WTC11 (cell line): ENCODE results near the gene GPR151.

Source experiments
- NFE2L1 ChIP-seq: sonication (generic); formaldehyde crosslinking; IDR thresholded peaks from 2 replicates; pipeline ENCODE4 v1.8.1; 2023; ENCODE audit warnings: missing genetic modification reagents
- TF ChIP-seq, protein P1 (sequence below): sonication (generic); formaldehyde crosslinking; IDR thresholded peaks from 2 replicates; pipeline ENCODE4 v1.8.1; 2023; ENCODE audit warnings: mild to moderate bottlenecking, moderate library complexity, missing genetic modification reagents
- TF ChIP-seq, protein P2 (sequence below): fragments of 200-600 bp; IDR thresholded peaks from 2 replicates; pipeline ENCODE4 v1.8.0; 2022; ENCODE audit warnings: antibody characterized with exemption

DNA sequence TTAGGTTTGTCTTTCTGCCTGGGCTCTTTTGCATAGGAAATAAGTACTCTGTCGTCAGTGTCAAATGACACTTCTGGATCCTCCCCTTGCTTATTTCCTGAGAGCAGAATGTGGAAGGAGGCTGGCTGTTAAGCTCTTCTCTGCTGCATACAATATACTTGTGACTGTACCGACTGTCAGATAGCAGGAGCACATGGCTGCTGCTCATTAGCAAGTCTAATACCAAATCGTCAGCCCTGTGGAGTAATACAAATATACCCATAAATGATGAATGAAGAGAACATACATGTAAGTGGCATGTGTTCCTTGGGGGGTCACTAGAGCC is at the start of gene GPR151:
- TF ChIP-seq, protein P1, sequence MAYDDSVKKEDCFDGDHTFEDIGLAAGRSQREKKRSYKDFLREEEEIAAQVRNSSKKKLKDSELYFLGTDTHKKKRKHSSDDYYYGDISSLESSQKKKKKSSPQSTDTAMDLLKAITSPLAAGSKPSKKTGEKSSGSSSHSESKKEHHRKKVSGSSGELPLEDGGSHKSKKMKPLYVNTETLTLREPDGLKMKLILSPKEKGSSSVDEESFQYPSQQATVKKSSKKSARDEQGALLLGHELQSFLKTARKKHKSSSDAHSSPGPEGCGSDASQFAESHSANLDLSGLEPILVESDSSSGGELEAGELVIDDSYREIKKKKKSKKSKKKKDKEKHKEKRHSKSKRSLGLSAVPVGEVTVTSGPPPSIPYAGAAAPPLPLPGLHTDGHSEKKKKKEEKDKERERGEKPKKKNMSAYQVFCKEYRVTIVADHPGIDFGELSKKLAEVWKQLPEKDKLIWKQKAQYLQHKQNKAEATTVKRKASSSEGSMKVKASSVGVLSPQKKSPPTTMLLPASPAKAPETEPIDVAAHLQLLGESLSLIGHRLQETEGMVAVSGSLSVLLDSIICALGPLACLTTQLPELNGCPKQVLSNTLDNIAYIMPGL (CRISPR knock-in tag): no peak
- TF ChIP-seq, protein P2, sequence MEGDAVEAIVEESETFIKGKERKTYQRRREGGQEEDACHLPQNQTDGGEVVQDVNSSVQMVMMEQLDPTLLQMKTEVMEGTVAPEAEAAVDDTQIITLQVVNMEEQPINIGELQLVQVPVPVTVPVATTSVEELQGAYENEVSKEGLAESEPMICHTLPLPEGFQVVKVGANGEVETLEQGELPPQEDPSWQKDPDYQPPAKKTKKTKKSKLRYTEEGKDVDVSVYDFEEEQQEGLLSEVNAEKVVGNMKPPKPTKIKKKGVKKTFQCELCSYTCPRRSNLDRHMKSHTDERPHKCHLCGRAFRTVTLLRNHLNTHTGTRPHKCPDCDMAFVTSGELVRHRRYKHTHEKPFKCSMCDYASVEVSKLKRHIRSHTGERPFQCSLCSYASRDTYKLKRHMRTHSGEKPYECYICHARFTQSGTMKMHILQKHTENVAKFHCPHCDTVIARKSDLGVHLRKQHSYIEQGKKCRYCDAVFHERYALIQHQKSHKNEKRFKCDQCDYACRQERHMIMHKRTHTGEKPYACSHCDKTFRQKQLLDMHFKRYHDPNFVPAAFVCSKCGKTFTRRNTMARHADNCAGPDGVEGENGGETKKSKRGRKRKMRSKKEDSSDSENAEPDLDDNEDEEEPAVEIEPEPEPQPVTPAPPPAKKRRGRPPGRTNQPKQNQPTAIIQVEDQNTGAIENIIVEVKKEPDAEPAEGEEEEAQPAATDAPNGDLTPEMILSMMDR: no peak
- TF ChIP-seq NFE2L1 (CRISPR knock-in tag): no peak
